Epithelial cell of proximal tubule (primary cell): ENCODE data around the gene XG. TPM values are rescaled to one million over a fixed set of nuclear protein-coding genes. Genes with fewer than 3 reads are reported as not detected.
"Not testable (repeated sequence)": the region's sequence is repeated elsewhere in the genome, so short reads cannot be mapped to it uniquely, and the experiment has no call there.

Experiments used
- DNase-seq: peaks from one replicate; pipeline ENCODE4 v3.0.0-alpha.2; 2011; ENCODE audit warnings: low read depth
- H3K4me3 ChIP-seq: 2 replicates; pipeline ENCODE4 v1.5.1; 2011; ENCODE audit warnings: low read depth, mild to moderate bottlenecking, low read length
- CTCF ChIP-seq: conservative IDR thresholded peaks from 2 replicates; pipeline ENCODE4 v1.5.1; 2012; ENCODE audit warnings: low read depth, mild to moderate bottlenecking, low read length
- total RNA-seq: library from RNA; depleted of rRNA; stranded (reverse); fragments of >200 nt; gene quantifications from 2 replicates; pipeline ENCODE4 v1.2.3, GENCODE V29; 2015

Gene XG
- total RNA-seq: not detected in 2 replicates

- not testable (repeated sequence) for DNase-seq, H3K4me3 ChIP-seq
Observed at GRCh38 chrX:2751874-2752300, at the start of gene XG. TSS of gene XG (plus strand) at chrX:2752040. CDS start at chrX:2752275, 235 bp downstream.

- H3K4me3 ChIP-seq: no peak overlapping the region
- no peak for TF ChIP-seq CTCF
- DNase-seq: no peak
Observed at GRCh38 chrX:2703991-2704369, 47.9 kb upstream of the XG start.

- no peak for TF ChIP-seq CTCF
- DNase-seq: no peak
- H3K4me3 ChIP-seq: no peak overlapping the region
Observed at GRCh38 chrX:2705046-2705832, 46.6 kb upstream of the XG start.

GRCh38 chrX:2707334-2707760 lies 44.5 kb upstream of the XG start:
- peak; percentile 78 for DNase-seq
- no peak overlapping the region for H3K4me3 ChIP-seq
- TF ChIP-seq CTCF: no peak

- H3K4me3 ChIP-seq: no peak overlapping the region
- TF ChIP-seq CTCF: no peak
- no peak for DNase-seq
Observed at GRCh38 chrX:2708021-2708420, 43.8 kb upstream of the XG start.

GRCh38 chrX:2708592-2709188 lies 43.1 kb upstream of the XG start:
- TF ChIP-seq CTCF: no peak
- no peak for DNase-seq
- no peak overlapping the region for H3K4me3 ChIP-seq

GRCh38 chrX:2709556-2709955 lies 42.3 kb upstream of the XG start:
- no peak overlapping the region for H3K4me3 ChIP-seq
- no peak for TF ChIP-seq CTCF
- DNase-seq: no peak
